ENCODE measurements around the gene PIGM.

Gene PIGM

GRCh38 chr1:160022330-160023310 lies 9.2 kb downstream of the PIGM start:
- no peak for DNase-seq (ENCODE audit: low spot score)

- no peak for DNase-seq (ENCODE audit: low spot score)
These were observed 10.3 kb downstream of the PIGM start for GRCh38 chr1:160021376-160022074.

- no peak for DNase-seq (ENCODE audit: low spot score)
These were observed 11.6 kb downstream of the PIGM start for GRCh38 chr1:160020196-160020595.

- no peak for DNase-seq (ENCODE audit: low spot score)
These were observed 12.9 kb downstream of the PIGM start for GRCh38 chr1:160018900-160019299.

- no peak for DNase-seq (ENCODE audit: low spot score)
These were observed 13.4 kb downstream of the PIGM start for GRCh38 chr1:160018347-160018746.

GRCh38 chr1:160017592-160017991 lies 14.2 kb downstream of the PIGM start:
- no peak for DNase-seq (ENCODE audit: low spot score)

- DNase-seq (ENCODE audit: low spot score) = no peak
These were observed 20.0 kb downstream of the PIGM start for GRCh38 chr1:160011781-160012180.

GRCh38 chr1:160009801-160010200 lies 22.0 kb downstream of the PIGM start:
- DNase-seq (ENCODE audit: low spot score) = no peak

- no peak for DNase-seq (ENCODE audit: low spot score)
These were observed 22.7 kb downstream of the PIGM start for GRCh38 chr1:160009081-160009480.

GRCh38 chr1:160007577-160008200 lies 24.1 kb downstream of the PIGM start:
- DNase-seq (ENCODE audit: low spot score) = peak; percentile 34

- DNase-seq (ENCODE audit: low spot score) = peak; percentile 58
These were observed 25.4 kb downstream of the PIGM start for GRCh38 chr1:160006312-160006940.

GRCh38 chr1:160005070-160005469 lies 26.7 kb downstream of the PIGM start:
- DNase-seq (ENCODE audit: low spot score) = no peak

- DNase-seq (ENCODE audit: low spot score) = no peak
These were observed 27.4 kb downstream of the PIGM start for GRCh38 chr1:160004425-160004824.

- DNase-seq (ENCODE audit: low spot score) = no peak
These were observed 27.8 kb downstream of the PIGM start for GRCh38 chr1:160004001-160004400.

GRCh38 chr1:160001440-160001839 lies 30.4 kb downstream of the PIGM start:
- no peak for DNase-seq (ENCODE audit: low spot score)

- DNase-seq (ENCODE audit: low spot score) = no peak
These were observed 32.6 kb downstream of the PIGM start for GRCh38 chr1:159999204-159999603.

GRCh38 chr1:159996653-159997052 lies 35.1 kb downstream of the PIGM start:
- no peak for DNase-seq (ENCODE audit: low spot score)

- no peak for DNase-seq (ENCODE audit: low spot score)
These were observed 36.9 kb downstream of the PIGM start for GRCh38 chr1:159994896-159995295.

- DNase-seq (ENCODE audit: low spot score) = no peak
These were observed 37.9 kb downstream of the PIGM start for GRCh38 chr1:159993911-159994310.

- no peak for DNase-seq (ENCODE audit: low spot score)
These were observed 39.6 kb downstream of the PIGM start for GRCh38 chr1:159992161-159992560.

- DNase-seq (ENCODE audit: low spot score) = peak; percentile 26
These were observed 40.3 kb downstream of the PIGM start for GRCh38 chr1:159991513-159991912.

GRCh38 chr1:159990005-159990404 lies 41.8 kb downstream of the PIGM start:
- DNase-seq (ENCODE audit: low spot score) = no peak

All from kidney capillary endothelial cell (primary cell).